T-helper 1 cell (primary cell): ENCODE data around the gene ZNF133.

Experiments
- DNase-seq, 5 donors: peaks; one replicate each; pipeline ENCODE4 v3.0.0-alpha.2; 2012 to 2020

The ZNF133 gene

DNA sequence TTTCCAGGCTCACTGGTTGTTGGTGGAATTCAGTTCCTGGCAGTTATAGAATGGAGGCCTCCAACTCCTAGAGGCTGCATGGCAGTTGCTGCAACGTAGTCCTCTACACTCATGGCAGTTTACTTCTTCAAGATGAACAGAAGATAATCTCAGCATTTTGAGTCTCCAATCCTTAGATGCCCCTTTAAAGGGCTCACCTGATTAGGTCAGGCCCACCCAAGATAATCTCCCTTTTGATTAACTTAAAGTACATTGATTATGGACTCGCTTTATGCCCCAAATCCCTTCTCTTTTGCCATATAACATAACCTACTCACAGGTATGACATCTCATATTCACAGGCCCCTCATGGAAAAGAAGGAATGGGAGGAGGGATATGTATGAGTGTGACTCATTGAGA is 76.4 kb downstream of the ZNF133 start:
- no peak for DNase-seq
